ENCODE measurements around the gene SPHK2. TPM values are rescaled to one million over a fixed set of nuclear protein-coding genes. Genes with fewer than 3 reads are reported as not detected.
"Not testable (repeated sequence)": the region's sequence is repeated elsewhere in the genome, so short reads cannot be mapped to it uniquely, and the experiment has no call there.

Gene SPHK2
- total RNA-seq, 1 experiment from 2014 or later: 26.4 TPM

DNA sequence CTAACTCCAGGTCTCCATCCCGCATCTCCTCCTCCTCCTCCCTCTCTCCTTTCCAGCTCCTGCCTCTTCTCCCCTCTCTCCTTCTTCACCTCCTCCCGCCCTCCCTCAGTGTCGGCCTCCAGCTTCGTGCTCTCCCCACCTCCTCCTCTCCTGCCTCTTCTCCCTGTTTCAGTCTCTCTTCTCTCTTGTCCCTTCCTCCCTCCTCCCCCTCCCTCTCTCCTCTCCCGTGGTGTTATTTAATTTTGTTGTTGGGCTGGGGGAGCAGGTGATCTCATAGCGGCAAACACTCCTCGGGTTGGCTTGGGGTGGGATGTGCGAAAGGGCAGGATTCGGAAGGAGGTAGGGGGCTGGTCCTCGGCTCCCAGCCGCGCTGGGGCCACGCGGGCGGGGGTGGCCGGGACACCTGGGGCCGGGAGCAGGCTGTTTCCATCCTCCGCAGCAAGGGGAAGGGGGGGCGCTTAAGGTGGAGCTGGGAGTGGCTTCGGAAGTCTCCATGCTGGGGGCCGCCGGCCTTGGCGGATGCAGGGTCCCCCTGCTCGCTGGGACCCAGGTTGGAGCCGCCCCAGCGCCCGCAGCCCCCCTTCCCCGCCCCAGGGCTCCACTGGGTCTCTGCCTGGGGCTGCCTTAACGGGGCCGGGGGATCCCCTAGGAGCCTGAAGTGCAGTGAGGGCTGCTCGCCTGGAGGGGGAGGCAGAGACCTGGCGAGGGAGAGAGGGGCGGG, 26.9 kb downstream of the SPHK2 start, which contains the start of gene CA11:
CA11 (minus strand) TSS at position 187 of the 721 bp plus-strand sequence. CDS start 555 bp downstream, outside the sequence.
- peak; percentile 98 for DNase-seq
- no peaks in the 10 kb centered on the region for H3K36me3 ChIP-seq (replicated peaks; ENCODE audit: control insufficient read depth, insufficient read depth, low read length)
- peak within 1 kb of the TSS; percentile 77 for H3K4me3 ChIP-seq (ENCODE audit: insufficient read depth, low read depth, low read length)
- peaks cover 2% of the 10 kb centered on the region; the same call in 1 of the 2 replicates for H3K27me3 ChIP-seq (ENCODE audit: control insufficient read depth, insufficient read depth, low read length)

DNA sequence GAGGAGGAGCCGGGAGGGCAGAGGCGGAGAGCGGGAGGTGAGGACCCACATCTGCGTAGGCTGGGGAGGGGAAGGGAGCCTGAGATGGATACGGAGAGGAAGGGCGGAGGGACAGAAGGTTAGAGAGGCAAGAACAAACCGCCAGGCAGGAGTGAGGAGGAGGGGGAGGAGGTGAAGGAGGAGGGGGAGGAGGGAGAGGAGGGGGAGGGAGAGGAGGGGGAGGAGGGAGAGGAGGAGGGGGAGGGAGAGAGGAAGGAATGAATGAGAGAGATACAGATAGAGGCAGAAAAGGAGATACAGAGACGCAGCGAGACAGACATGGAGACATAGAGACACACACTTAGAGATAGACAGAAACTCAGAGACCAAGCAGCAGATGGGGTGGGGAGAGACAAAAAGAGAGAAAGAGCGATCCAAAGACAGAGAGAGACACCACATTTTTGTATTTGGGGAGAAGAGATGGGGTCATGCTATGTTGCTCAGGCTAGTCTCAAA, 27.5 kb downstream of the SPHK2 start:
- peak; percentile 35 for DNase-seq
- Histone ChIP-seq H3K36me3 (replicated peaks; ENCODE audit: control insufficient read depth, insufficient read depth, low read length) (no peaks in the 10 kb centered on the region), H3K4me3 (ENCODE audit: insufficient read depth, low read depth, low read length) (peak overlapping the region; percentile 77), H3K27me3 (ENCODE audit: control insufficient read depth, insufficient read depth, low read length) (no peaks in the 10 kb centered on the region; the same call in 1 of the 2 replicates)

- Histone ChIP-seq H3K4me3 (ENCODE audit: insufficient read depth, low read depth, low read length) (no peak overlapping the region), H3K36me3 (replicated peaks; ENCODE audit: control insufficient read depth, insufficient read depth, low read length) (no peaks in the 10 kb centered on the region), H3K27me3 (ENCODE audit: control insufficient read depth, insufficient read depth, low read length) (no peaks in the 10 kb centered on the region)
- no peak for DNase-seq
These were observed 28.8 kb downstream of the SPHK2 start for GRCh38 chr19:48648134-48648533.

- no peak for DNase-seq
- Histone ChIP-seq H3K36me3 (replicated peaks; ENCODE audit: control insufficient read depth, insufficient read depth, low read length) (no peaks in the 10 kb centered on the region), H3K4me3 (ENCODE audit: insufficient read depth, low read depth, low read length) (no peak overlapping the region), H3K27me3 (ENCODE audit: control insufficient read depth, insufficient read depth, low read length) (no peaks in the 10 kb centered on the region)
These were observed 31.8 kb downstream of the SPHK2 start for GRCh38 chr19:48650974-48651682.

DNA sequence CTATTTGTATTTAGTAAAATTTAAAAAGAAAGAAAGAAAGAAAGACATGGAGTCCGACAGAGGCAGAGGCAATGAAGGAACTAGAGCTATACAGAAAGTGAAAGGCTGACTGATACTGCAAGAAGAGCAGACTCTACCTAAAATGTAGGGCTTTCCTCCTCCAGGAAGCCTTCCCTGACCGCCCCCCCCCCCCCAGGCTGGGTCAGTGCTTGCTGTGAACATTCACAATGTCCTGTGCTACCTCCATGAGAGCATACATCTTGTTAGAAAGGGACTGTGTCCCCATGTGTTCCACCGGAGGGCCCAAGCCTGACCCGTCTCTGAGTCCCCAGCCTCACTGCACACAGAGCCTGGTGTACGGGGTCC, 32.4 kb downstream of the SPHK2 start:
- H3K4me3 ChIP-seq (ENCODE audit: insufficient read depth, low read depth, low read length): no peak overlapping the region
- no peaks in the 10 kb centered on the region for H3K36me3 ChIP-seq (replicated peaks; ENCODE audit: control insufficient read depth, insufficient read depth, low read length)

GRCh38 chr19:48654299-48655059, 35.2 kb downstream of the SPHK2 start:
- no peak for DNase-seq
- no peak overlapping the region for H3K4me3 ChIP-seq (ENCODE audit: insufficient read depth, low read depth, low read length)
- H3K36me3 ChIP-seq (replicated peaks; ENCODE audit: control insufficient read depth, insufficient read depth, low read length): no peaks in the 10 kb centered on the region
- H3K27me3 ChIP-seq (ENCODE audit: control insufficient read depth, insufficient read depth, low read length): no peaks in the 10 kb centered on the region

More for the DNA sequence above, 32.4 kb downstream of the SPHK2 start:
- H3K27me3 ChIP-seq (ENCODE audit: control insufficient read depth, insufficient read depth, low read length): no peaks in the 10 kb centered on the region
- peak; percentile 35 for DNase-seq

DNA sequence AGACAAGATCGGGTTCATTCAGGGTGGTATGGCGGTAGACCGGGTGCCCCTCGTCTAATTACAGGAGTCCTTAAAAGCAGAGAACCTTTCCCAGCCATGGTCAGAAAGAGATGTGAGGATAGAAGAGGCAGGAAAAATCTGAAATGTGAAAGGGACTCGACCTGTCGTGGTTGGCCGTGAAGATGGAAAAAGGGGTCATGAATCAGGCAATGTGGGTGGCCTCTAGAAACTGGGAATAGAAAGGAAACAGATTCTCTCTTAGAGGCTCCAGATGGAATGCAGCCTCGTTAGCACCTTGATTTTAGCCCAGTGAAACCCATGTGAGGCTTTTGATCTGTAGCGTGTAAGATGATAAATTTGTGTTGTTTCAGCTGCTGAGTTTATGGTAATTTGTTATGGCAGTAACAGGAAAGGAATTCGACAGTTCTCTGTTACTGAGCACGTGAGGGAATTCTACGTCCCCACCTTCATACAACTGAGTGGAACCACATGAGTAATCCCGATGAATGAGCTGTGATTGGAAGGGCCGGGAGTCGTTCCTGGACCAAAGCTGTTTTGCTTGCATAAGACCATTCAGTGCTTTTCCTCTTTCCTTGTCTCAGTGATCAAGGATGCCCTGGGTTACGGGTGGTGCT, 37.7 kb downstream of the SPHK2 start:
- Histone ChIP-seq H3K27me3 (ENCODE audit: control insufficient read depth, insufficient read depth, low read length) (no peaks in the 10 kb centered on the region), H3K4me3 (ENCODE audit: insufficient read depth, low read depth, low read length) (no peak overlapping the region), H3K36me3 (replicated peaks; ENCODE audit: control insufficient read depth, insufficient read depth, low read length) (no peaks in the 10 kb centered on the region)
- peak; percentile 39 for DNase-seq

DNA sequence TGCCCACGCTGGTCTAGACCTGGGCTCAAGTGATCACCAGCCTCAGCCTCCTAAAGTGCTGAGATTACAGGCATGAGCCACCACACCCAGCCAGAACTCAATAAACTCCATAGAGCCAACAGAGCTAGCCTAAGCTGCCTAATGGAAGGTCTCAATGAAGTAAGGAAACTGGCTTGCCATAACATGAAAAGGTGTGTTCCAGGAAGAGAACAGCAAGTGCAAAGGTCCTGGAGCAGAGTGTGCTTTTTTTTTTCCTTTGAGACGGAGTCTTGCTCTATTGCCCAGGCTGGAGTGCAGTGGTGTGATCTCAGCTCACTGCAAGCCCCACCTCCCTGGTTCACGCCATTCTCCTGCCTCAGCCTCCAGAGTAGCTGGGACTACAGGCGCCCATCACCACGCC, 38.5 kb downstream of the SPHK2 start:
- not testable (repeated sequence) for H3K4me3 ChIP-seq (ENCODE audit: insufficient read depth, low read depth, low read length); H3K36me3 ChIP-seq (replicated peaks; ENCODE audit: control insufficient read depth, insufficient read depth, low read length); DNase-seq; H3K27me3 ChIP-seq (ENCODE audit: control insufficient read depth, insufficient read depth, low read length)

DNA sequence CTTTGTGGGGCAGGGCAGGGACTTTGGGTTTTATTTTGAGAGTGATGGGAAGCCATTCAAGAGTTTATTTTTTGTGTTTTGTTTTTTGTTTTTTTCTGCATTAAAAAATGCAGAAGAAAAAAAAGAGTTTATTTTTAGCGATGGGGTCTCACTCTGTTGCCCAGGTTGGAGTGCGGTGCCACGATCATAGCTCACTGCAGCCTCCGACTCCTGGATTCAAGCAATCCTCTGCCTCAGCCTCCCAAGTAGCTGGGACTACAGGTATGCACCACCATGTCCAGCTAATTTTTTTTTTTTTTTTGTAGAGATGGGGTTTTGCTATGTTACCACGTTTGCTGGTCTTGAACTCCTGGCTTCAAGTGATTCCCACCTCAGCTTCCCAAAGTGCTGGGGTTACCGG, 39.2 kb downstream of the SPHK2 start:
- DNase-seq: no peak
- Histone ChIP-seq H3K27me3 (ENCODE audit: control insufficient read depth, insufficient read depth, low read length) (no peaks in the 10 kb centered on the region), H3K4me3 (ENCODE audit: insufficient read depth, low read depth, low read length) (no peak overlapping the region), H3K36me3 (replicated peaks; ENCODE audit: control insufficient read depth, insufficient read depth, low read length) (no peaks in the 10 kb centered on the region)

DNA sequence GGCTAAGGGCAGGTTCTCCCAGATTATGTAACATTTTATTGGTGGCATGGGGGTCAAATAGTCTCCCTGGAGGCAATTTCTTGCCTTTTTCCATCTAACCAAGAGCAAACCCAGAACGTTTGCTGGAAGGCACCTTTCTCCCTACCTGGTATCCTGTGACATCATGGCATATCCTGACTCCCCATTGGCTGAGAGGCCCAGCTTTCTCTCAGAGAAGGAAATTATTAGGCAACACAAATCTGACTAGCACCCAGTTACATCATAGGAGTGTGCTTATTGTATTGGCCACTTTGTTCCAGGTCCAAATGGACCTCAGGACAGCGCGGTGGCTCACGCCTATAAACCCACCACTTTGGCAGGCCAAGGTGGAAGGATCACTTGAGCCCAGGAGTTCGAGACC, 40.5 kb downstream of the SPHK2 start:
- Histone ChIP-seq H3K27me3 (ENCODE audit: control insufficient read depth, insufficient read depth, low read length) (no peaks in the 10 kb centered on the region), H3K4me3 (ENCODE audit: insufficient read depth, low read depth, low read length) (no peak overlapping the region), H3K36me3 (replicated peaks; ENCODE audit: control insufficient read depth, insufficient read depth, low read length) (no peaks in the 10 kb centered on the region)
- DNase-seq: peak; percentile 43

DNA sequence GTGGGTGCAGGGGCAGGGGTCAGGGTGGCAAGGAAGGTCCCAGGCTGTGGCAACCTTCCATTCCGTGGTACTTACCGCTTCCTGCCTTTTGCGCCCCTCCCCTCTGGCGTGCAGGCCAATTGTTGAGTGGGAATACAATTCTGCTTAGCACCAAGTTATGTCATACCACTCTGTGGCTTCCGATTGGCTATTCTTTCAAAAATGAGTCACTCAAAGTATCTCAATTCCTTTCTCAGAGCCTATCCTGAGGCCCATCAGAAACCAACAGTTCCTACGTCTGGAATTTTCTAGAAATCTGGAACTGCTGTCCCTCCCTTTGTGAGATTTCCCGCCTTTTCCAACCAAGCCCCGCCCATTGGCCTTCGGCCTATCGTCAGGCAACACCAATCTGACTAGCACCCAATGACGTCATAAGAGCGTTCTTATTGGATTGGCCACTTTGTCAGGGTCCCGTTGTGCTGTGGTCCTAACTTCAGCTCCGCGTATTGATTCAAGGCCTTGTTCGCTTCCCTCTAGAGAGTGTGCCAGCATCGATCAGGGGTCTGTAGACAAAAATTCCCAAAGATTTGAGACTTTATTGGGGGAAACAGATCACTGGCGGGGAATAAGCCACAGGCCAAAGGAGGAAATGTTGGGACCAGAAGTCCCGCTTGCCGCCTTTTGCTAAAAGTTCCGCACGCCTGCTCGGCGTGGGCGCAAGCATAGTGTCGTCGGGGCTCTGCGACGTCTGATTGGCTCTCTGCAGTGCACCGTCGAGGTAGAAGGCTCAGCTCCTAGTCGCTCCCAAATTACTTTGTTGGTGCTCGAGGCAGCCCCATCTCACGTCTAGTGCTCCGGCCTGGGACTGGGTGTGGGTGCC, 41.8 kb downstream of the SPHK2 start:
- H3K4me3 ChIP-seq (ENCODE audit: insufficient read depth, low read depth, low read length): no peak overlapping the region
- H3K36me3 ChIP-seq (replicated peaks; ENCODE audit: control insufficient read depth, insufficient read depth, low read length): no peaks in the 10 kb centered on the region
- DNase-seq: peak; percentile 93
- H3K27me3 ChIP-seq (ENCODE audit: control insufficient read depth, insufficient read depth, low read length): no peaks in the 10 kb centered on the region

DNA sequence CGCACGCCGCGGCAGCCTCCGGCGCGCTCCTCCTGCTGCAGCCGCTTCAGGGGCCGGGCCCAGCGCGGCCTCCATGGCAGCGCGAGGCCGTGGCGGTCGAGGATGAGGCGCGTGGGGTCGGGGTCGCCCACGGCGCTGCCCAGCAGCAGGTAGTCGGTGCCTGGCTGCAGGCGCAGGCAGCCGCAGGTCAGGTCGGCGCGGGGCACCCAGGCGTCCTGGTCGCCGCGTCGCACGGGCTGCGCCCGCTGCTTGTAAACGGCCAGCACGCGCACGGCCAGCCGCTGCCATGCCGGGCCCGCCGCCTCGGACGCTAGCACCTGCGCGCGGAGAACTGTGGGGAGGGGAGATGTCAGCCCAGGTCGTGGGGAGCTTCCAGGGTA, 42.4 kb downstream of the SPHK2 start:
- Histone ChIP-seq H3K4me3 (ENCODE audit: insufficient read depth, low read depth, low read length) (no peak overlapping the region), H3K27me3 (ENCODE audit: control insufficient read depth, insufficient read depth, low read length) (no peaks in the 10 kb centered on the region), H3K36me3 (replicated peaks; ENCODE audit: control insufficient read depth, insufficient read depth, low read length) (no peaks in the 10 kb centered on the region)
- peak; percentile 60 for DNase-seq

DNA sequence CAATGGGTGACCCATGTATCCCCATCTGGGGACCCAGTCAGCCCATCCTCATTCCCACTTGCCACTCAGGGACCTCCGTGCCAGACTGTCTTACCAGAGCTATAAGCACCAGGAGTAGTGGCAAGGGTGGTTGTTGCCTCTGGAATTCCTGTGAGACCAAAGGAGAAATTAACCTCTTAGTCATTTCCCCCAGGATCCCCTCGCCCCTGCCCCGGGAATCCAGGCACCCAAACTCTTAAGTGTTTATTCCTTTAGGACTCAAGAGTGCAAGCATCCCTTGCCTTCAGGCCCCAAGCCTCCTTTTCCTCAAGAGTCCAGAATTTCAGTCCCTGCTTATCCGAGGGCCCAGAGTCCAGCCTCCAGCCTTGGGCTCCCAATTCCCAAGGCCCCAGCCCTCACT, 44.4 kb downstream of the SPHK2 start:
- no peaks in the 10 kb centered on the region for H3K36me3 ChIP-seq (replicated peaks; ENCODE audit: control insufficient read depth, insufficient read depth, low read length)
- H3K27me3 ChIP-seq (ENCODE audit: control insufficient read depth, insufficient read depth, low read length): no peaks in the 10 kb centered on the region
- H3K4me3 ChIP-seq (ENCODE audit: insufficient read depth, low read depth, low read length): no peak overlapping the region
- DNase-seq: peak; percentile 45

Measured in H7 (cell line).